A549 (cell line): ENCODE results near the gene GRID1. TPM values are rescaled to one million over a fixed set of nuclear protein-coding genes. Genes with fewer than 3 reads are reported as not detected.

ENCODE experiments used
- ATAC-seq, 2 experiments: fragments of 200-7000 bp in 1 of 2; fragments of >200 bp in 1 of 2; cut with Nextera tagmentation in 1 of 2; cut with Tn5 transposase in 1 of 2; 3 replicates each; pipeline versions ENCODE4 v1.8.0 to v1.9.1; 2018 to 2020; ENCODE audit warnings: mild to moderate bottlenecking in 1 of 2, moderate library complexity in 1 of 2
- CTCF ChIA-PET: fragments of 300-600 bp; sonication (Branson Sonifier 250); formaldehyde crosslinking; extraction: SDS; loops from one replicate; lab custom pipeline; 2021; ENCODE audit warnings: antibody characterized with exemption, inconsistent platforms; lab: Yijun Ruan, JAX
- POLR2A ChIA-PET: fragments of 350-600 bp; formaldehyde crosslinking; extraction: SDS; loops from one replicate; lab custom pipeline; 2021; ENCODE audit warnings: antibody characterized with exemption, inconsistent platforms; lab: Yijun Ruan, JAX
- DNase-seq, 2 experiments: peaks; one replicate each; pipeline versions ENCODE4 v3.0.0 to v3.0.0-alpha.2; 2011 to 2016; ENCODE audit warnings: low read depth in 1 of 2, low spot score in 1 of 2
- FAIRE-seq: peaks from 2 replicates; lab custom pipeline; 2011; peaks lifted over from hg19 to GRCh38; lab: Jason Lieb, UNC
- H3K27ac ChIP-seq, 2 experiments: fragments of >200 bp; sonication (Bioruptor Twin); formaldehyde crosslinking; 3 replicates each; pipeline ENCODE4 v1.5.1; 2016 to 2017
- H3K4me1 ChIP-seq: fragments of >200 bp; sonication (Bioruptor Twin); formaldehyde crosslinking; 3 replicates; pipeline ENCODE4 v1.6.1; 2016
- H3K4me2 ChIP-seq: fragments of >200 bp; sonication (Bioruptor Twin); formaldehyde crosslinking; 3 replicates; pipeline ENCODE4 v1.6.1; 2016
- H3K4me3 ChIP-seq: fragments of >200 bp; sonication (Bioruptor Twin); formaldehyde crosslinking; 3 replicates; pipeline ENCODE4 v1.5.1; 2016
- H3K9me3 ChIP-seq: fragments of >200 bp; sonication (Bioruptor Twin); formaldehyde crosslinking; 3 replicates; pipeline ENCODE4 v1.6.1; 2016
- BCL3 ChIP-seq: fragments of >200 bp; sonication (Bioruptor Twin); formaldehyde crosslinking; IDR thresholded peaks from 3 replicates; pipeline ENCODE4 v1.6.1; 2016
- CTCF ChIP-seq: fragments of >200 bp; sonication (Bioruptor Twin); formaldehyde crosslinking; IDR thresholded peaks from 3 replicates; pipeline ENCODE4 v1.5.1; 2016
- EHF ChIP-seq: fragments of 250-450 bp; sonication (Bioruptor Pico); IDR thresholded peaks from 2 replicates; pipeline ENCODE4 v1.5.0; 2020; ENCODE audit warnings: mild to moderate bottlenecking
- ELK1 ChIP-seq: fragments of 150-350 bp; IDR thresholded peaks from 2 replicates; pipeline ENCODE4 v1.6.1; 2014; ENCODE audit warnings: low read depth, mild to moderate bottlenecking, low read length
- EP300 ChIP-seq, 2 experiments: fragments of >200 bp; sonication (Bioruptor Twin); formaldehyde crosslinking; IDR thresholded peaks; 2 replicates in 1 of 2; 3 replicates in 1 of 2; pipeline ENCODE4 v1.6.1; 2016 to 2017
- FOXS1 ChIP-seq: fragments of 250-450 bp; sonication (Bioruptor Pico); IDR thresholded peaks from 2 replicates; pipeline ENCODE4 v1.5.0; 2020; ENCODE audit warnings: mild to moderate bottlenecking, moderate library complexity
- GATA3 ChIP-seq: IDR thresholded peaks from 2 replicates; pipeline ENCODE4 v1.6.1; 2012; ENCODE audit warnings: borderline replicate concordance
- HDAC2 ChIP-seq: fragments of 200-600 bp; sonication (generic); IDR thresholded peaks from 2 replicates; pipeline ENCODE4 v1.6.1; 2016
- HOXB5 ChIP-seq: fragments of 250-450 bp; sonication (Bioruptor Pico); IDR thresholded peaks from 2 replicates; pipeline ENCODE4 v1.5.0; 2020; ENCODE audit warnings: mild to moderate bottlenecking, moderate library complexity
- KDM1A ChIP-seq: fragments of 200-600 bp; sonication (generic); IDR thresholded peaks from 2 replicates; pipeline ENCODE4 v1.6.1; 2016; ENCODE audit warnings: low read depth, mild to moderate bottlenecking
- MYC ChIP-seq: IDR thresholded peaks from 2 replicates; pipeline ENCODE4 v1.6.1; 2012; ENCODE audit warnings: mild to moderate bottlenecking, inconsistent platforms, low read length, improper control_type of control experiment, borderline replicate concordance
- NFE2L2 ChIP-seq: fragments of 150-350 bp; conservative IDR thresholded peaks from 2 replicates; pipeline ENCODE4 v1.6.1; 2014; ENCODE audit warnings: low read length
- NPAS2 ChIP-seq: fragments of 250-450 bp; sonication (Bioruptor Pico); IDR thresholded peaks from 2 replicates; pipeline ENCODE4 v1.8.0; 2022; ENCODE audit warnings: mild to moderate bottlenecking, moderate library complexity, borderline replicate concordance
- NR3C1 ChIP-seq: fragments of >200 bp; sonication (Bioruptor Twin); formaldehyde crosslinking; IDR thresholded peaks from 3 replicates; pipeline ENCODE4 v1.6.1; 2017
- POLR2A ChIP-seq: IDR thresholded peaks from 2 replicates; pipeline ENCODE4 v1.6.1; 2012; ENCODE audit warnings: mild to moderate bottlenecking, low read length
- POLR2AphosphoS2 ChIP-seq: conservative IDR thresholded peaks from 2 replicates; pipeline ENCODE4 v1.6.1; 2012; ENCODE audit warnings: low read length, improper control_type of control experiment, inconsistent platforms
- RARB ChIP-seq: fragments of 250-450 bp; sonication (Bioruptor Pico); IDR thresholded peaks from 2 replicates; pipeline ENCODE4 v1.8.0; 2021; ENCODE audit warnings: mild to moderate bottlenecking, moderate library complexity
- REST ChIP-seq: fragments of 200-600 bp; sonication (generic); IDR thresholded peaks from 2 replicates; pipeline ENCODE4 v1.6.1; 2016; ENCODE audit warnings: antibody characterized with exemption, mild to moderate bottlenecking, moderate library complexity
- RNF2 ChIP-seq: fragments of 200-600 bp; sonication (generic); IDR thresholded peaks from 2 replicates; pipeline ENCODE4 v1.6.1; 2016; ENCODE audit warnings: low read depth, mild to moderate bottlenecking, antibody characterized with exemption, moderate library complexity, borderline replicate concordance
- SMC3 ChIP-seq: fragments of >200 bp; sonication (Bioruptor Twin); formaldehyde crosslinking; IDR thresholded peaks from 3 replicates; pipeline ENCODE4 v1.6.1; 2018; ENCODE audit warnings: inconsistent platforms
- TFCP2L1 ChIP-seq: fragments of 250-450 bp; sonication (Bioruptor Pico); IDR thresholded peaks from 2 replicates; pipeline ENCODE4 v1.5.0; 2021; ENCODE audit warnings: mild to moderate bottlenecking
- ZC3H11A ChIP-seq: fragments of 450-650 bp; IDR thresholded peaks from 2 replicates; pipeline ENCODE4 v1.6.1; 2014; ENCODE audit warnings: antibody characterized with exemption, mild to moderate bottlenecking
- WGBS: methylation state at CpG from one replicate; pipeline ENCODE4 v1.1.6; 2017; ENCODE audit errors: missing lambda C conversion rate; 5-methylcytosine and 5-hydroxymethylcytosine counted together
- polyA plus RNA-seq, 4 experiments: library from polyadenylated mRNA; depleted of rRNA in 3 of 4; stranded (reverse); fragments of >200 nt; fragmentation: RNase III in 1 of 4; extraction: RNeasy Plus Mini Kit Qiagen cat#74134 plus additional on column Dnase treatment in 1 of 4; gene quantifications; 2 replicates in 3 of 4; 3 replicates in 1 of 4; pipeline ENCODE4 v1.2.3, GENCODE V29; 2011 to 2017

Gene GRID1
- polyA plus RNA-seq, 2 of the 4 experiments (the other 2 are of a cell fraction): 0.14 to 0.30 TPM

- Histone ChIP-seq H3K4me2 (no peak overlapping the region), H3K4me3 (no peak overlapping the region), H3K4me1 (no peaks in the 10 kb centered on the region), H3K27ac (no peak overlapping the region), H3K9me3 (no peaks in the 10 kb centered on the region)
- no peak for ATAC-seq
- CTCF ChIA-PET: no interaction called here
- FAIRE-seq: no peak
- DNase-seq: no peak
- no peak for TF ChIP-seq CTCF
- no peak for TF ChIP-seq REST
- TF ChIP-seq HOXB5 (CRISPR knock-in tag): no peak
- TF ChIP-seq ZC3H11A: no peak
- no peak for TF ChIP-seq EHF
- no peak for TF ChIP-seq POLR2A
- TF ChIP-seq KDM1A: no peak
- TF ChIP-seq BCL3: no peak
- no peak for TF ChIP-seq FOXS1
- no peak for TF ChIP-seq GATA3
- TF ChIP-seq NFE2L2: no peak
- TF ChIP-seq NPAS2 (CRISPR knock-in tag): no peak
- TF ChIP-seq NR3C1: no peak
- TF ChIP-seq HDAC2: no peak
- no peak for TF ChIP-seq RARB (CRISPR knock-in tag)
- no peak for TF ChIP-seq ELK1
- TF ChIP-seq TFCP2L1 (CRISPR knock-in tag): no peak
- TF ChIP-seq SMC3: no peak
- no peak for TF ChIP-seq MYC
- TF ChIP-seq EP300 (IDR thresholded peaks at IDR 0.05): no peak
- POLR2A ChIA-PET: no interaction called here
- WGBS: 48% methylated on average over 5 of the region's 5 CpGs
These were observed 214.2 kb downstream of the GRID1 start for GRCh38 chr10:86152354-86152753.

- no peak overlapping the region for H3K27ac ChIP-seq
- TF ChIP-seq POLR2AphosphoS2: no peak
- no peak for TF ChIP-seq RNF2
- no peak for TF ChIP-seq RARB (CRISPR knock-in tag)
- no peaks in the 10 kb centered on the region for H3K4me1 ChIP-seq
- POLR2A ChIA-PET: no interaction called here
- CTCF ChIA-PET: no interaction called here
- no peak overlapping the region for H3K4me3 ChIP-seq
- 23% methylated on average over 3 of the region's 5 CpGs for WGBS
- DNase-seq (no peak), ATAC-seq (no peak), FAIRE-seq (no peak)
- no peaks in the 10 kb centered on the region for H3K9me3 ChIP-seq
- H3K4me2 ChIP-seq: no peak overlapping the region
These were observed 215.0 kb downstream of the GRID1 start for GRCh38 chr10:86151613-86152012.
